H9 (cell line): ENCODE results near the gene ERVV-1. TPM values are rescaled to one million over a fixed set of nuclear protein-coding genes. Genes with fewer than 3 reads are reported as not detected.

ENCODE experiments used
- DNase-seq: peaks from one replicate; pipeline ENCODE4 v3.0.0-alpha.2; 2017
- H2AFZ ChIP-seq: one replicate; pipeline ENCODE4 v1.6.1; 2013; ENCODE audit warnings: mild to moderate bottlenecking, low read length, control low read depth, moderate library complexity
- H2AK5ac ChIP-seq: 2 replicates; pipeline ENCODE4 v1.6.1; 2013; ENCODE audit warnings: low read length, control low read depth, mixed read lengths; ENCODE audit not compliant: insufficient read length
- H2BK120ac ChIP-seq: one replicate; pipeline ENCODE4 v1.6.1; 2013; ENCODE audit warnings: low read depth, mild to moderate bottlenecking, low read length, control low read depth, inconsistent platforms; ENCODE audit not compliant: poor library complexity, severe bottlenecking
- H2BK12ac ChIP-seq: 2 replicates; pipeline ENCODE4 v1.6.1; 2013; ENCODE audit warnings: low read length, control low read depth, mixed read lengths, low read depth; ENCODE audit not compliant: insufficient read length
- H2BK15ac ChIP-seq: 2 replicates; pipeline ENCODE4 v1.6.1; 2013; ENCODE audit warnings: low read depth, low read length, control low read depth
- H2BK20ac ChIP-seq: one replicate; pipeline ENCODE4 v1.6.1; 2013; ENCODE audit warnings: low read depth, mild to moderate bottlenecking, low read length, control low read depth, inconsistent platforms; ENCODE audit not compliant: poor library complexity, severe bottlenecking
- H2BK5ac ChIP-seq: 2 replicates; pipeline ENCODE4 v1.6.1; 2013; ENCODE audit warnings: low read length, control low read depth, mixed read lengths; ENCODE audit not compliant: insufficient read length
- H3K14ac ChIP-seq: 2 replicates; pipeline ENCODE4 v1.6.1; 2013; ENCODE audit warnings: low read length, control low read depth; ENCODE audit not compliant: insufficient read depth
- H3K18ac ChIP-seq: 2 replicates; pipeline ENCODE4 v1.6.1; 2013; ENCODE audit warnings: low read depth, mild to moderate bottlenecking, mixed read lengths, low read length, control low read depth; ENCODE audit not compliant: insufficient read length
- H3K23ac ChIP-seq: 2 replicates; pipeline ENCODE4 v1.6.1; 2013; ENCODE audit warnings: low read length, control low read depth, mixed read lengths, low read depth; ENCODE audit not compliant: insufficient read length
- H3K23me2 ChIP-seq: 2 replicates; pipeline ENCODE4 v1.6.1; 2013; ENCODE audit warnings: low read depth, mild to moderate bottlenecking, mixed read lengths, low read length, control low read depth; ENCODE audit not compliant: insufficient read length, poor library complexity, severe bottlenecking
- H3K27ac ChIP-seq: 2 replicates; pipeline ENCODE4 v1.5.1; 2013; ENCODE audit warnings: low read length, control low read depth, mixed read lengths, low read depth; ENCODE audit not compliant: insufficient read length
- H3K27me3 ChIP-seq: 2 replicates; pipeline ENCODE4 v1.6.1; 2013; ENCODE audit warnings: low read length, control low read depth, inconsistent platforms; ENCODE audit not compliant: insufficient read depth
- H3K4ac ChIP-seq: 2 replicates; pipeline ENCODE4 v1.6.1; 2013; ENCODE audit warnings: low read depth, mild to moderate bottlenecking, control low read depth, inconsistent platforms, low read length, moderate library complexity
- H3K4me1 ChIP-seq: 2 replicates; pipeline ENCODE4 v1.6.1; 2013; ENCODE audit warnings: low read length, control low read depth, inconsistent platforms; ENCODE audit not compliant: insufficient read depth
- H3K4me2 ChIP-seq: 2 replicates; pipeline ENCODE4 v1.6.1; 2013; ENCODE audit warnings: low read length, control low read depth, mixed read lengths; ENCODE audit not compliant: insufficient read length, insufficient read depth
- H3K56ac ChIP-seq: 2 replicates; pipeline ENCODE4 v1.6.1; 2013; ENCODE audit warnings: low read depth, mild to moderate bottlenecking, mixed read lengths, low read length, control low read depth; ENCODE audit not compliant: insufficient read length
- H3K79me1 ChIP-seq: 2 replicates; pipeline ENCODE4 v1.6.1; 2013; ENCODE audit warnings: low read depth, mild to moderate bottlenecking, moderate library complexity, low read length, control low read depth, inconsistent platforms; ENCODE audit not compliant: insufficient read depth, poor library complexity, severe bottlenecking
- H3K79me2 ChIP-seq: 2 replicates; pipeline ENCODE4 v1.6.1; 2013; ENCODE audit warnings: low read length, control low read depth, inconsistent platforms; ENCODE audit not compliant: insufficient read depth
- H3K9ac ChIP-seq: 2 replicates; pipeline ENCODE4 v1.6.1; 2013; ENCODE audit warnings: low read length, control low read depth, mixed read lengths; ENCODE audit not compliant: insufficient read length; ENCODE audit errors: extremely low read depth
- H3K9me3 ChIP-seq: one replicate; pipeline ENCODE4 v1.6.1; 2013; ENCODE audit warnings: low read depth, low read length, inconsistent platforms; ENCODE audit not compliant: control insufficient read depth
- H3T11ph ChIP-seq: one replicate; pipeline ENCODE4 v1.6.1; 2013; ENCODE audit warnings: mild to moderate bottlenecking, low read length, control low read depth, inconsistent platforms
- H4K20me1 ChIP-seq: one replicate; pipeline ENCODE4 v1.6.1; 2013; ENCODE audit not compliant: control insufficient read depth, insufficient read length, insufficient read depth
- H4K5ac ChIP-seq: 2 replicates; pipeline ENCODE4 v1.6.1; 2013; ENCODE audit warnings: low read depth, mild to moderate bottlenecking, mixed read lengths, low read length, control low read depth; ENCODE audit not compliant: insufficient read length
- H4K8ac ChIP-seq: replicated peaks from 2 replicates; pipeline ENCODE4 v1.6.1; 2013; ENCODE audit warnings: low read length, control low read depth, mixed read lengths, low read depth; ENCODE audit not compliant: insufficient read length
- H4K91ac ChIP-seq: 2 replicates; pipeline ENCODE4 v1.6.1; 2013; ENCODE audit warnings: low read depth, mild to moderate bottlenecking, moderate library complexity, mixed read lengths, low read length, control low read depth; ENCODE audit not compliant: insufficient read length
- H3K27ac Mint-ChIP-seq, 3 experiments: 2 replicates in 2 of 3; 3 replicates in 1 of 3; pipeline ENCODE4 v1.8.0; 2020 to 2021; ENCODE audit warnings: mixed read lengths in 3 of 3, mild to moderate bottlenecking in 1 of 3, moderate library complexity in 1 of 3
- H3K27me3 Mint-ChIP-seq: 2 replicates; pipeline ENCODE4 v1.8.0; 2021; ENCODE audit warnings: low read depth, mild to moderate bottlenecking, moderate library complexity, mixed read lengths
- H3K36me3 Mint-ChIP-seq, 3 experiments: 2 replicates in 2 of 3; 3 replicates in 1 of 3; pipeline ENCODE4 v1.8.0; 2020 to 2021; ENCODE audit warnings: low read depth in 3 of 3, mixed read lengths in 3 of 3; ENCODE audit not compliant: insufficient read depth in 1 of 3
- H3K4me1 Mint-ChIP-seq, 2 experiments: 2 replicates each; pipeline ENCODE4 v1.8.0; 2020; ENCODE audit warnings: mixed read lengths in 2 of 2
- H3K4me3 Mint-ChIP-seq, 2 experiments: 2 replicates in 1 of 2; 3 replicates in 1 of 2; pipeline ENCODE4 v1.8.0; 2020 to 2021; ENCODE audit warnings: mild to moderate bottlenecking in 2 of 2, mixed read lengths in 2 of 2, moderate library complexity in 1 of 2
- H3K9me3 Mint-ChIP-seq, 2 experiments: 2 replicates in 1 of 2; 3 replicates in 1 of 2; pipeline ENCODE4 v1.8.0; 2020; ENCODE audit warnings: mild to moderate bottlenecking in 2 of 2, mixed read lengths in 2 of 2, moderate library complexity in 1 of 2
- WGBS: extraction: QIAGEN DNeasy Blood & Tissue Kit; methylation state at CpG from one replicate; pipeline ENCODE4 v1.1.7; 2013; ENCODE audit warnings: missing lambda C conversion rate, low lambda C conversion rate, mixed read lengths; ENCODE audit not compliant: insufficient read length; ENCODE audit errors: extremely low coverage; 5-methylcytosine and 5-hydroxymethylcytosine counted together
- total RNA-seq: library from RNA; stranded (reverse); gene quantifications from 2 replicates; pipeline ENCODE4 v1.2.1, GENCODE V29; 2021
- TF ChIP-seq, protein P1 (sequence below): fragments of 200-600 bp; sonication (generic); conservative IDR thresholded peaks from 3 replicates; pipeline ENCODE4 v1.8.0; 2021; ENCODE audit warnings: antibody characterized with exemption, mild to moderate bottlenecking

The ERVV-1 gene
- total RNA-seq, 1 experiment from 2014 or later, result not detected

DNA sequence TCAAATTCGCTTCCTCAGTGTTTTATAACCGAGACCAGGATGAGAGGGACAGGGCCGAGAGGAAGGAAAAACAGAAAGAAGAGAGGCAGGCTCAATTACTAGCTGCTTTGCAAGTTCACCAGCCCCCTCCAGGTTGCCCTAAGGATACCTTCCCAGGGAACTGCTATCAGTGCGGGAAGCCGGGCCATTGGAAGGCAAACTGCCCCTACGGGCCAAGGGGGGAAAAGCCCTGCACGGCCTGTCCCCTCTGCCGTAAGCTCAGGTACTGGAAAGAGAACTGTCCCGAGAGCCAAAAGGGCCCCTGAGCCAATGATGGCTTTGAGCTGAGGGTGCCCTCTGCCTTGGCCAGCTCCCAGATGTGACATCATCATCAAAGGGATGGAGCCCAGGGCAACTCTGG lies 3.2 kb upstream of the ERVV-1 start:
- no CpG with 5 or more reads among the region's 9 CpGs for WGBS

More for the DNA sequence above, 3.2 kb upstream of the ERVV-1 start:
- Histone ChIP-seq H4K5ac (no peak overlapping the region), H3K79me2 (no peaks in the 10 kb centered on the region), H3T11ph (no peak overlapping the region), H3K4ac (no peak overlapping the region), H2BK120ac (no peak overlapping the region), H2BK20ac (no peak overlapping the region), H2BK12ac (no peak overlapping the region), H3K23me2 (no peaks in the 10 kb centered on the region), H3K4me1 (no peaks in the 10 kb centered on the region), H2AFZ (no peak overlapping the region), H3K4me2 (no peak overlapping the region), H2BK15ac (no peak overlapping the region), H2BK5ac (no peak overlapping the region), H4K8ac (no peak overlapping the region), H3K14ac (no peak overlapping the region), H3K9ac (no peak overlapping the region), H4K91ac (no peak overlapping the region), H3K56ac (no peak overlapping the region), H3K23ac (no peak overlapping the region), H3K27ac (no peak overlapping the region), H2AK5ac (no peak overlapping the region), H4K20me1 (no peaks in the 10 kb centered on the region), H3K27me3 (no peaks in the 10 kb centered on the region), H3K18ac (no peak overlapping the region), H3K9me3 (no peaks in the 10 kb centered on the region), H3K79me1 (no peaks in the 10 kb centered on the region)
- peak; percentile 82 for DNase-seq
- Mint-ChIP-seq H3K27ac (no peak overlapping the region), H3K9me3 (peaks cover 0 to 2% of the 10 kb centered on the region in 2 experiments; a peak in 3 of 5 replicates), H3K4me3 (peak overlapping the region in 1 of 2 experiments; percentile 48; a peak in 1 of 5 replicates), H3K27me3 (peaks cover 19% of the 10 kb centered on the region), H3K36me3 (no peaks in the 10 kb centered on the region; a peak in 1 of 7 replicates), H3K4me1 (peaks cover 6% of the 10 kb centered on the region in 2 experiments)
- TF ChIP-seq, protein P1, sequence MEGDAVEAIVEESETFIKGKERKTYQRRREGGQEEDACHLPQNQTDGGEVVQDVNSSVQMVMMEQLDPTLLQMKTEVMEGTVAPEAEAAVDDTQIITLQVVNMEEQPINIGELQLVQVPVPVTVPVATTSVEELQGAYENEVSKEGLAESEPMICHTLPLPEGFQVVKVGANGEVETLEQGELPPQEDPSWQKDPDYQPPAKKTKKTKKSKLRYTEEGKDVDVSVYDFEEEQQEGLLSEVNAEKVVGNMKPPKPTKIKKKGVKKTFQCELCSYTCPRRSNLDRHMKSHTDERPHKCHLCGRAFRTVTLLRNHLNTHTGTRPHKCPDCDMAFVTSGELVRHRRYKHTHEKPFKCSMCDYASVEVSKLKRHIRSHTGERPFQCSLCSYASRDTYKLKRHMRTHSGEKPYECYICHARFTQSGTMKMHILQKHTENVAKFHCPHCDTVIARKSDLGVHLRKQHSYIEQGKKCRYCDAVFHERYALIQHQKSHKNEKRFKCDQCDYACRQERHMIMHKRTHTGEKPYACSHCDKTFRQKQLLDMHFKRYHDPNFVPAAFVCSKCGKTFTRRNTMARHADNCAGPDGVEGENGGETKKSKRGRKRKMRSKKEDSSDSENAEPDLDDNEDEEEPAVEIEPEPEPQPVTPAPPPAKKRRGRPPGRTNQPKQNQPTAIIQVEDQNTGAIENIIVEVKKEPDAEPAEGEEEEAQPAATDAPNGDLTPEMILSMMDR, result peak; percentile 62
